Hematopoietic multipotent progenitor cell treated with erythropoietin and hydrocortisone succinate and interleukin-3 and kit ligand, for 6 days (in vitro differentiated cells): ENCODE results near the gene NBL1.

Source experiments
- DNase-seq: peaks from one replicate; pipeline ENCODE4 v3.0.0-alpha.2; 2015

Gene NBL1

GRCh38 chr1:19704247-19705113 lies 60.4 kb downstream of the NBL1 start:
- DNase-seq = peak; percentile 70

DNA sequence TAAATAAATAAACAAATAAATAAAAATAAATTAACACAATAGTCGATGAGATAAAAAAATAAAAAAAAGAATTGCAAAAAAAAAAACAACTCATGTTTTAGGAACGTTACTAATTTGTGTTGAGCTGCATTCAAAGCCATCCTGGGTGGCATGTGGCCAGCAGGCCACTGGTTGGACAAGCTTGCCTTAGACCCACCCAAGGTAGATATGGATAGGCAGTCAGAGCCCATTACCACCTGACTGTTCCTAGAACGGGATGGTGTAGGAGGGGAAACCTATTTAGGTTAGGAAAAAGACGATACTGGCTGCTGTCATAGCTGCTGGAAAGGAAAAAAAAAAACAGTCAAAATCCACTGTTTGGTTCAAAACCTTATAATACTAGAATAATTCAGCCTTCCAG lies 61.4 kb downstream of the NBL1 start:
- no peak for DNase-seq

DNA sequence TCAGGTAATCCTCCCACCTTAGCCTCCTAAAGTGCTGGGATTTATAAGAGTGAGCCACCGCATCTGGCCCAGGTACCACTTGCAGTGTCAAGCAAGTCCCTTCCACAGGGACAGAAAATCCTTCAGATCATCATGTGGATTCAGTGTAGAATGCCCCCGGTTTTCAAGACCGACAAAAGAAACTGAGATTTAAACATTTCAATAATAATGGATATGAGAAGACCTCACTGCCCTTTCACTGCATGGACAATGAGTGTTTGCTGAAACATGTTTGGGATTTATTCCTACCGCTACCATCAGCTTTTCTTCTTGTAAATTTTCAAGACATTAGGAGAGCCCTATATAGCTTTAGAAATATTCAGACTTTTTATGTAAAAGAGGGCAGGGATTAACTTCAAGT lies 62.0 kb downstream of the NBL1 start:
- DNase-seq = no peak
